22Rv1 (cell line): ENCODE results near the gene TMPRSS11D.

ENCODE experiments used
- ZFX ChIP-seq: fragments of 450-650 bp; IDR thresholded peaks from 2 replicates; pipeline ENCODE4 v1.6.1; 2017; ENCODE audit warnings: antibody characterized with exemption, borderline replicate concordance
- TF ChIP-seq, protein P1 (sequence below): fragments of 450-650 bp; IDR thresholded peaks from 2 replicates; pipeline ENCODE4 v1.5.1; 2017; ENCODE audit warnings: mild to moderate bottlenecking

DNA sequence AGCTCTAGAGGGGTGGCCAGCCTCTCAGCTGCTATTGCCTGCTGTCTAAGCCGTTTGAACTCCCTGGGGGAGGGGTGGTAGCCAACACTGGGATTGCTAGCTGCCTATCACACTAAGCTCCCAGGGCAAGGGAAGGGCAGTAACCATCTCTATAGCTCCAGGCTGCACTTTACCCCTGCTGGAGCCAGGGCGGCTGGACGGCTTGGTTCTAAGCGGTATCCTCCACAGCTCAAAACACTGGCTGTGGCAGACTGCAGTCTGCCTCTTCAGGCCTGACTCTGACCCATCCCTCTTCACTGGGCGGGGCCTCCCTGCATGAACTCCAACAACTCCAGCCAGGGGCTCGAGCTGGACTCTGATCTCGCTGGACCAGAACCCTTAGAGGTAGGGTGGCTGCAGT is 74.3 kb downstream of the TMPRSS11D start:
- TF ChIP-seq, protein P1, sequence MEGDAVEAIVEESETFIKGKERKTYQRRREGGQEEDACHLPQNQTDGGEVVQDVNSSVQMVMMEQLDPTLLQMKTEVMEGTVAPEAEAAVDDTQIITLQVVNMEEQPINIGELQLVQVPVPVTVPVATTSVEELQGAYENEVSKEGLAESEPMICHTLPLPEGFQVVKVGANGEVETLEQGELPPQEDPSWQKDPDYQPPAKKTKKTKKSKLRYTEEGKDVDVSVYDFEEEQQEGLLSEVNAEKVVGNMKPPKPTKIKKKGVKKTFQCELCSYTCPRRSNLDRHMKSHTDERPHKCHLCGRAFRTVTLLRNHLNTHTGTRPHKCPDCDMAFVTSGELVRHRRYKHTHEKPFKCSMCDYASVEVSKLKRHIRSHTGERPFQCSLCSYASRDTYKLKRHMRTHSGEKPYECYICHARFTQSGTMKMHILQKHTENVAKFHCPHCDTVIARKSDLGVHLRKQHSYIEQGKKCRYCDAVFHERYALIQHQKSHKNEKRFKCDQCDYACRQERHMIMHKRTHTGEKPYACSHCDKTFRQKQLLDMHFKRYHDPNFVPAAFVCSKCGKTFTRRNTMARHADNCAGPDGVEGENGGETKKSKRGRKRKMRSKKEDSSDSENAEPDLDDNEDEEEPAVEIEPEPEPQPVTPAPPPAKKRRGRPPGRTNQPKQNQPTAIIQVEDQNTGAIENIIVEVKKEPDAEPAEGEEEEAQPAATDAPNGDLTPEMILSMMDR: no peak
- TF ChIP-seq ZFX: no peak
